GM18907 (cell line): ENCODE measurements around the gene GRAMD1A.
"Not testable (repeated sequence)": the region's sequence is repeated elsewhere in the genome, so short reads cannot be mapped to it uniquely, and the experiment has no call there.

Experiments
- ATAC-seq: cut with Tn5 transposase; IDR thresholded peaks from one replicate; pipeline ENCODE4 v1.9.1; 2021; ENCODE audit warnings: mild to moderate bottlenecking, moderate library complexity; ENCODE audit not compliant: unreplicated experiment

Gene GRAMD1A

DNA sequence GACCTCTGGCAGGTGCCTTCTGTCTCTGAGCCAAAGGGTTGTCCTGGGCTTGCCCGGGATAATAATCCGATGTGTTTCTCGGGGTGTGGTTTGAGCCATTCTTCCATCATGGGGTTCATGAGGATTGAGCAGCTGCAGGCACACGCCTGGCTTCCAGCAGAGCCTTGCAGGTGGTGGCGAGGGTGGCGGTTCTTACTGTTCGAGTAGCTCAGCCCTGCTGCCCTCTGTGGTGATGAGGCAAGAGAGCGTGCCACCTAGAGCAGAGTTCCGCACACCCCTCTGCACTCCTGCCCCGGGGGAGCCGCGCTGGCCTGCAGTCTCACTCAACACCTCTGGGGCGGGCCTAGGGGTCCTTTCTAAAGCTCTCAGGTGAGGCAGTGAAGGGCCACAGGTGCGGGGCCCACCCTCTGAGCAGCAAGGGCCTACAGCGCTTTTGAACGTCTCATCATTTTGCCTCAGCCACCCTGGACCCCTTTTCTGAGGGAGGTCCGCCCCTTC lies 33.9 kb downstream of the GRAMD1A start:
- no peak for ATAC-seq

DNA sequence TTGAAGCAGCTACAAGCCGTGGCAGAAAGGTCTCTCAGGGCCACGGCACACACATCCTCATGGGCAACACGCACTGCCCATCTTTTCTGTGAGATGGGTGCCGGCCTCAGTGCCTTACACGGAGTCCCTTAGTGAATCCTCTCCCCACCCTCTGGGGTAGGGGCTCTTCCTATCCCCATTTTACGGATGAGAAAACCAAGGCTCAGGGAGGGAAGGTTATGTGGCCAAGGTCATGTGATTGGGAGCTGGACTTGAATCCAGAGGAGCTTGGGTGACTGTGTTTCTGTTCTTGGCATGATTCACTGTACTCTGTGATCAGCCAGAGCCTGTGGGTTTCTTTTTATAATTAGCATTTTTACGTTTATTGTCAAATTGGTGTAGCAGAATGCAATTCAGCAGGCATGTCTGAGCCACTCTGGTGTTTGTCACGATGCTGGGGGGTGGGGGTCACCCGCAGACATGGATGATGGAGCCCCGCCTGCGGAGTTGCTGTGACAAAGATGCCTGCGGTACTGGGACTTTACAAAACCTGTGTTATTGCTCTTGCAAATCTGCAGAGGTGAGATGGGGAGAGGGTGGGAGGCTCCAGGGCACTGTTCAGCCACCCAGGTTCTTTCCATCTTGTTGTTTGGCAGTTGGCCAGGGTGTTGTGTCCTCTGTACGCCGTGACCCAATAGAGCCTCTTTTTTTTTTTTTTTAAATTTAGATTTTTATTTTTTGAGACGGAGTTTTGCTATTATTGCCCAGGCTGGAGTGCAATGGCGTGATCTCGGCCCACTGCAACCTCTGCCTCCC lies 34.7 kb downstream of the GRAMD1A start:
- ATAC-seq: no peak

DNA sequence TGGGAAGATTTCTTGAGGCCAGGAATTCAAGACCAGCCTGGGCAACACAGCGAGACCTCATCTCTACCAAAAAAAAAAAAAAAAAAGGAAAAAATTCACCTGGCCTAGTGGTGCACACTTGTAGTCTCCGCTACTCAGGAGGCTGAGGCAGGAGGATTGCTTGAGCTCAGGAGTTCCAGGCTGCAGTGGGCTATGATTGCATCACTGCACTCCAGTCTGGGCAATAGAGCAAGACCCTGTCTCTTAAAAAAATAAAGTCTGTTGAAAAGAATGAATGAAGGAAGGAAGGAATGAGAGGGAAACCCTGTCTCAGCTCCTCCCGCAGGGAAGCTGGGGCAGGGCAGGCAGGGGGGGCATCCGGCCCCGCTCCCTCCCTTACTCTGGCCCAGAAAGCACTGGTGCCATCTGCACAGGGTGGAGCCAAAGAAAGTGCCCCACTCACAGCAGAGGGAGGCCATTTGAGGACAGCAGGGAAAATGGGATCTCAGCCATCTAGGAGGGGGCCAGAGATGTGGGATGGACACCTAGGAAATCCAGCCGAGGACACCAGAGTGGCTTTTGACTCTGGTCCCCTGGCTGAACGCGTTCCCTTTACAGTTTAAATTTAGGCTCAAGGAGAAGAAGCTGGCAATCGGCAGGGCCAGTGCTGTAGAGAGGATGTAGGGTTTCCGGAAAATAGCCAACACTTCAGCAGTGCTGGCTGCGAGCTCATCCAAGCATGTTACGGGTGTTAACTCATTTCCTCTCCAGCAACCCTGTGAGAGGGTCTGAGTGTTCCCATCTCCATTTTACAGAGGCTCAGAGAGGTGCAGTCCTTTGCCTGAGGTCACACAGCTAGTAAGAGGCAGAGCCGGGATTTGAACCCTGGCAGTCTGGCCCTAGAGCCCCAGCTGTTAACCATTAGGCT lies 37.8 kb downstream of the GRAMD1A start:
- ATAC-seq: peak; percentile 58

DNA sequence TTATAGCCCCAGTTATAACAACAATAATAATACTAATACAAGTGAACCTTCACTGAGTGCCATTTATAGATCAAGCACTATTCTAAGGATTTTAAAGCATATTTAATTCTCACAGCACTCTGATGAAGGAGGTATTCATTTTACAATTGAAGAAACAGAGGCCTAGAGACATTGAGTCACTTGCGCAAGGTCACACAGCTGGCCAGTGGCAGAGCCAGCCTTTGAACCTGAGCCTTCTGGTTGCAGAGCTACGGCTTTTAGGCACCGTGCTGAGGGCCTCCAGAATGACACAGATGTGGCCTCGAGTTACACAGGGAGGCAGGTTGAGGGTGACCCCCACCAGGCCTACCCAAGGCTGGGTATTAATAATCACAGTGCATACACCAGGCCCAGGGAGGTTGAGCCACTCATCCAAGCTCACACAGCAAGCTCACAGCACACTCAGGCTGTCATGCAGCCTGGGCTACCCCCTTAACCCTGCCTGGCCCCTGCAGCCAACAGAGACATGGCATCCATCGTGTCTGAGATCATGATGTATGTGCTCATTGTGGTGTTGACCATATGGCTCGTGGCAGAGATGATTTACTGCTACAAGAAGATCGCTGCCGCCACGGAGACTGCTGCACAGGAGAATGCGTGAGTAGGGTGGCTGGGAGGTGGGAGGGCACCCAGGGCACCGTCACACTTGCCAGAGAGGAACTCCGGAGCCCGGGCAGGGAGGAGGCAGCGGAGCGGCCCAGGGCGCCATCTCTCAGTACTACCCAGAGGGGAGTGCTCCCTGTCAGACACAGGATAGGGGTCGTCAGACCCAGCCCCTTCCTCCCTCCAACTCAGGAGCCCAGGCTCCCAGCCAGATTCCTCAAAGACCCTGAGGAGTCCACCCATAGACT lies 38.7 kb downstream of the GRAMD1A start:
- ATAC-seq: no peak

DNA sequence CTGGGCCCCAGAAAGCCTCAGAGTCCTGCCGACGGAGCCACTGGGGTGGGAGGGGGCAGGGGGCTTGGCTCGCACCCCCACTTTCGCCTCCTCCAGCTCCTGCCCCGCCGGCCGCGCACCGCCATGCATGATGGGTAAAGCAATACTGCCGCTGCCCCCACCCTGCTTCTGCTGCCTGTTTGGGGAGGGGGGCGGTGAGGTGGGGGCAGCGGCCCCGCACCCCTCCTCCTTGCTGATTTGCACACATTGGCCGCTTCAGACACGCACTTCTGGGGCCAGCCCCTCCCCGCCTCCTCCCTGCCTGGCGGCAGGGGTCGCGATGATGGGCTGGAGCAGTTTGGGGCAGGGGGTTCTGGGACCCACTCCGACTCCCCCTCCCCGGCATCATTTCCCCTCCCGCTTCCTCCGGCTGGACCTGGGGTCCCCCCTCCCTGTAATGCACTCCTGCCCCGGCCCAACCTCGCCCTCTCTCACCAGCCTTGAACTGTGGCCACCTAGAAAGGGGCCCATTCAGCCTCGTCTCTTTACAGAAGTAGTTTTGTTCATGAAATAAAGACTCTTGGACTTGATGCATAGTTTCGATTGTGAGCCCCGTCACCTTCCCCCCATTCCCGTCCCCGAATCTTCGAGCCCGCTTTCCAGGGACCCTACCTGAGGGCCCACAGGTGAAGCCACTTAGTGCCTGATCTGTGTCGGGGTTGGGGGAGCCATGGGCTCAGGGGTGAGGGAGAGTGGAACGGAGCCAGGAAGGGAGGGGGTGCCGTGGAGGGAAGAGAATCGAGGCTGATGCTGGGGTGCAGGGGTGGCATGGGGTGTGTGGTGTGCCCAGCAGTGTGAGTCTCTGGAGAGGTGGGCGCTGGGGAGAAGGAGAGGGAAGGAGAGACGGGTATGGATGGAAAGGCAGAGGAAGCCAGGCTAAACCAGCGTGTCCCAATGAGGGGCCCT lies 40.0 kb downstream of the GRAMD1A start:
- no peak for ATAC-seq

DNA sequence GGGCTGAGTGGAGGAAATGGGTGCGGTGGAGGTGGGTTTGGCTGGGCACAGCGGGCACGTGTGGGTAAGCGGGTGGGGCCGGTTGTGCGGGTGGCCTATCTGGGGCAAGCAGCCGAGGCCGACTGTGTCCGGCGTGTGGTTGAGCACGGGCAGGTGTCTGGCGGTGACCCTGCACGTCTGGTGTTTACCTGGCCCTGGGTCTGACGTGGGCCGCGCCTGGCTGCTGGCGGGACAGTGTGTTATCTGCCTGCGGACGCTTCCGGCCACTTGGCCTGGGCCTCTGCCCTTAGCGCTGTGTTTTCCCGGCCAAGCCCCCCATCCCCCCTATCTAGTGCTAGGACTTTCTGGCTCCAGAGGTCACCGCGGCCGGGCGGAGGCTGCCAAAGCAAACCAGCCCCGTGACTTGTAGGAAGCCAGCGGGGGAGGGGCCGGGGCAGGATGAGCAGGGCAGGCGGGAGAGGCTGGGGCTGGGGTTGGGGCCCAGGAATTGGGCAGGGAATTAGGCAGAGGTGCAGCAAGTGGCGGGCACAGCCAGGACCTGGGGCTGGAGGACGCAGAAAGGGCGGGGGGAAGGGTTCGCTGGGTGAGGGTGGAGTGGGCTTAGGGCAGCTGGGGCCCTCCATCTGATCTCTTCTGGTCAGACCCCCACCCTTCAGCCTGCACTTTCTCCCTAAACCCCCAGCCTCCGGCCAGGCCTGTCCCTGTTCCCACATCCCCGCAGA lies 40.9 kb downstream of the GRAMD1A start:
- no peak for ATAC-seq

DNA sequence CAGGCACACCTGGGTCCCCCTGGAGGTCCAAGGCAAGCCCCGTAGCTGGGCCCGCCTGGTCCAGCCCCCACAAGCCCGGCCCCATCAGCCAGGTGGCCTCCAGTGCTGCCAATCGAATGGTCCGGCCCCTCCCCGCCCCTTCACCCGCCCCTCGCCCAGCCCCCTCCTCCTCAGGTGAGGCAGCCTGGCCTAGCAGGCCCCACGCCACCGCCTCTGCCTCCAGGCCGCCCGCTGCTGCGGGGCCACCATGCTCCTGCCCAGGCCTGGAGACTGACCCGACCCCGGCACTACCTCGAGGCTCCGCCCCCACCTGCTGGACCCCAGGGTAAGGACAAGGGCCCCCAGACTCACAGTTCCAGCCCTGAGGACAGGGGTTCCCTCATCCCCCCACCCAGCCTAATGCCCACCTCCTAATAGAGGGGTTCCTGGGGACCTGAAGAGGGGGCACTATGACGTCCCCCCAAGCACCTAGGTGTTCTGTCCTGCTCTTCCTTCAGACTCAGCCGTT lies 41.5 kb downstream of the GRAMD1A start, which contains the start of gene HPN:
Gene HPN, plus strand, starts transcription at position 174 of the 508 bp plus-strand sequence. CDS start 786 bp downstream, outside the sequence.
- no peak for ATAC-seq

DNA sequence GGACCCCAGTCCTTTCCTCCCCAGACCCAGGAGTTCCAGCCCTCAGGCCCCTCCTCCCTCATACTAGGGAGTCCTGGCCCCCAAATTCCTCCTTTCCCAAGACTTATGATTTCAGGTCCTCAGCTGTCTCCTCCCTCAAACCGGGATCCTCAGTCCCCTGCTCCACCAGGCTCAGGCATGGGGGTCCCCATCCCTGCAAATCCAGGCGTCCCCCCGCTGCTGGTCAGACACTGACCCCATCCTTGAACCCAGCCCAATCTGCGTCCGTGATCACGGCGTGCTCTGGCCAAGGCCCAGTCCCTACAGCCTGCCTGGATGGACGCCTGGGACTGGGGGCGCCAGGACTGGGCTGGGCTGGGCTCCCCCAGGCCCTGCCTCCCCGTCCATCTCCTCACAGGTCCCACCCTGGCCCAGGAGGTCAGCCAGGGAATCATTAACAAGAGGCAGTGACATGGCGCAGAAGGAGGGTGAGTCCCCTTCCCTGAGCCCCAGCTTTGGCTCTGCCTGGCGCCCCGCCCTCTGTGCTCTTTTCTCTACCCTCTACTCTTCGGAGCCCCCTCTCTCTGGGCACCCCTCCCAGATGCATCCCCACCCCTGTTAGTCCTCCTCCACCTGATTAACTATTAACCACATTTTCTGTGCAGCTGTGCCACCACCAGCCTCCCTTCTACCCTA lies 42.1 kb downstream of the GRAMD1A start:
- ATAC-seq: no peak

DNA sequence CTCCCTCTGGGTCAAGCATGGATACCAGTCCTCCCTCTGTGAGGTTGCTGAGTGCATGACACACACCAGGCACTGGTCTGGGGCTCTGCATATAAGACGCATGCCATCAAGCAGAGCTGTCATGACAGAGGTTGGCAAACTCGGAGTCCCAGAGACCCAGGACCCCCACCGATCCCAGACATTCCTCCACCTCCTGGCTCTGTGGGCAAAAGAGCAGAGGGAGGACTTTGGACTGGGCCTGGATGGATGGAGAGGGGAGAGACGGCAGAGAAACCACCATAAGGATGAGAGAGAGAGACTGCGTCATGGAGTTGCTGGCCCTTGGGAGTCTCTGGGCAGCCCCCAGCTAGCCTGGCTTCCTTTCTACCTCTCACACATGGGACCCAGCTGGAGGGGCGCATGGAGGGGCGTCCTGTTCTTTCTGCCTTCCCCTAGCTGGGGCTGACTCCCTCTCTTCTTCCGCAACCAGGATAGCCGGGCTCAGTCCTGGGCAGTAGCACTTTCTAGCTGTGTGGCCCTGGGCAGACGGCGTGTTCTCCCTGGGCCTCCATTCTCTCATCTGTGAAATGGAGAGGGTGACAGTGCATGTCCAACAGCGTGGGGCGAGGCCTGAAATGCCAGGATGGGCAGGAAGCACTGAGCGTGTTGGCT lies 43.0 kb downstream of the GRAMD1A start:
- ATAC-seq: no peak

DNA sequence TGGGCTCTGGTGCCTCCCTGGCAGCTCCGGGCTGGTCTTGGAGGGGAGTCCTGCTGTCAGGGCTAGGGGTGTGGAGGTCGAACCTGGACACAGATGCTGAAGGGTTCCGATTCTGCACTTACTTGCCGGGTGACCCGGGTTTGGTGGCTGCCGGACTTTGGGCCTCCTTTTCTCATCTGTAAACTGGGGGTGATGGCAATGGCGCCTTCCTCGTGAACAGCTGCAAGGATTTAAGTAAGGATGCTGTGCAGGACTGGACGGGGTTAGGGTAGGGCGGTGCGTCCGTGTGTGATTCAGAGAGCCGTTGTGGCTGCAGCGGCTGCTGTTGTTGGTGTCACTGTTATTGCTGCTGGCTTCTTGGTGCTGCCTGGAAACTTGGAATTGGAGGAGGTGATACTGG lies 43.8 kb downstream of the GRAMD1A start:
- no peak for ATAC-seq

DNA sequence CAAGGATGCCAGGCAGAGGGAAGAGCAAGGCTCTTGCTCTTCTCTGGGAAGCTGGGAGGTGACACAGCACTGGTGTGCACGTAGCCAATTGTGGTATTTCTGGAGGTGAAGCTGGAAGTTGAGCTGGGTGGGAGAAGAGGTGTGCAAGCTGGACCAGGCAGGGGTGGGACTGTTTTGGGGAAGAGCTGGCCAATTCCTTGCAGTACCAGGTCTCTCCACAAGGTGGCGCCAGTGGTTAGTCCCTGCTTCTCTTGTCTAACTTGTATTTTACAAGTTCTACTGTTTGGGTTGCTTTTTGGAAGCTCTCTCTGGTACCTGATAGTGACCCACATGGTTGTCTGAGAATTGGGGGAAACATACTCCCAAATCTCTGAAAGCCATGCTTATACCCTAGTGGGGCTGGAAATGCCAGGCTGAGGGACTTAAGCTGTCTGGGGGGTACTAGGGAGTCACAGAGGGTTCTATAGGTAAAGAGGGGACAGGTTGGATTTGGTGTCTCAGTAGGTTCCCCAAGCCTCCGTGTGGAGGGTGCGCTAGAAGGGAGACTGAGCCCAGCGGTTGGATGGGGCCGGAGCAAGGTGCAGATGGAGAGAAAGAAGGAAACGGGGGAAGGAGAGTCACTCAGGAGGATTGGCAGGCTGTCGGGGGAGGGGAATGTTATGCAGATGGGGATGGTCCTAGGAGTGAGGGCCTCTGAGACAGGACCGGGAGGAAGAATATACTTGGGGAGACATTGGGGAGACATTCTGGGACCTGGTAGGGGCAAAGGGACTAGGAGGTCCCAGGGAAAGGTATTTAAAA lies 44.4 kb downstream of the GRAMD1A start:
- ATAC-seq: no peak

DNA sequence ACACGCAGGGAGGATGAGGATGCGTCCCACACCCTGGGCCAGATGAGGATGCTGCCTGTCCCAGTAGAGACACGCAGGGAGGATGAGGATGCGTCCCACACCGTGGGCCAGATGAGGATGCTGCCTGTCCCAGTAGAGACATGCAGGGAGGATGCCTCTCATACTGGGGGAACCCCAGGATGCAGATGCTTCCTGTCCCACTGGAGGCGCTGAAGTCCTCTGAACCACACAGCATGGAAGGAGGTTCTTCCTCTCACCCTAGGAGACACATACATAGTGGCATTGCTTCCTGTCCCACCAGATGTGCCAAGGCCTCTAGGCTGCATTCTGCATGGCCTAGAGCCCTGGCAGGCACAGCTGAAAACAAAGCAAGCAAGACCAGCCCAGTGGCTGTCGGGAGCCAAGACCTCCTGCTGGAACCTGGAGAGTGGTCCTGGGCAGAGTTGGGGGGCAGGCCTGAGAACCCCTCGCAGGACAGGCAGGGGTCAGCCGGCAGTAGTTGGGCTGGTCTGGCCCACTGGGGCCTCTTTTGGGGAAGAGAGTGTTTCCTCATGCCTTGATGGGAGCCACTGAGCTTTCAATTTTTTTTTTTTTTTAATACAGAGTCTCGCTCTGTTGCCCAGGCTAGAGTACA lies 45.7 kb downstream of the GRAMD1A start:
- ATAC-seq: peak; percentile 71

DNA sequence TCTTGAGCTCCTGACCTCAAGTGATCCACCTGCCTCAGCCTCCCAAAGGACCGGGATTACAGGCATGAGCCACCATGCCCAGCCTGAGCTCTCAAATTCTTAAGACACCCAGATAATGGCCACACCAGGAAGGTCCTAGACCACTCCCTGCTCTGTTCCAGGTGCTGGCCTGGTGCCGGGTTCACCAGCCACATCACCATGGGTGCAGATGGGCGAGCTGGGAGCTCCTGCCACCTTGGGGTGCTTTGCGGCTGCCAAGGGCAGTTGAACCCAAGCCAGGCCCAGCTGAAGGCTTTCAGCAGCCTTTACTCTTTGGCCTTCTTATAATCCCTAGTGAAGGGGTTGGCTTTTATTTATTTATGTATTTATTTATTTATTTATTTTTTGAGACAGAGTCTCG lies 46.3 kb downstream of the GRAMD1A start:
- no peak for ATAC-seq

DNA sequence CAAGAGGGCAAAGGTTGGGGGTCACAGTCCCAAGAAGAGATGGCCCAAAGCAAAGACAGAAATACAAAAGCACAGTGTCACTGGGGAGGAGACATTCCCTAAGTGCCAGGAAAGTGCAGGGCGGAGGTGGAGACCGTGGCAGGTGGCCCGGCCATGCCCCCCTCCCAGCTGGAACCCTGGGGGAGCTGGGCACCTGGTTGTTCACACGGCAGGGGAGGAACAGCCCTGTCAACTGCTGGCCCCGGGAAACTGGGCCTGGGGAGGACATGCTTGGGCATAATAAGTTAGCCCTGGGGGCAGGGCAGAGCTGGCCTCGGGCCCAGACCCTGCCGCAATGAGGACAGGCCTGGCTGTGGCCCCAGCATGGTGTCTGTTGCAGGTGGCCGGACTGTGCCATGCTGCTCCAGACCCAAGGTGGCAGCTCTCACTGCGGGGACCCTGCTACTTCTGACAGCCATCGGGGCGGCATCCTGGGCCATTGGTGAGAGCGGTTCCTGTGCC lies 48.8 kb downstream of the GRAMD1A start:
- ATAC-seq: no peak

DNA sequence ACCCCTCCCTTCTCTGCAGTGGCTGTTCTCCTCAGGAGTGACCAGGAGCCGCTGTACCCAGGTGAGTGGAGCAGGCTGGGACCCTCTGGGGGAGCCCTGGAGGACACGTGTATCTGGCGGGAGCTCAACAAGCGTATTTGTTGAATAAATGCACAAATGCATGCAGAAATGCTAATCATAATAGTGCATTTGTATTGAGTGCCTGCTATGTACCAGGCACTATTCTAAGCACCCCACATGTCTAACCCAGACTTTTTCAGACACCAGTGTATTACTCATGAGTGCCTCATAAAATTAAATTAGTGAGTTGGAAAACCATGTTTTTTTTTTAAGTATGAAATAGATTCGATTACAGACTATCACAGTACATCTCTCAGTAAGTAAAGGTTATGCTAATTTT lies 49.3 kb downstream of the GRAMD1A start:
- ATAC-seq: no peak

DNA sequence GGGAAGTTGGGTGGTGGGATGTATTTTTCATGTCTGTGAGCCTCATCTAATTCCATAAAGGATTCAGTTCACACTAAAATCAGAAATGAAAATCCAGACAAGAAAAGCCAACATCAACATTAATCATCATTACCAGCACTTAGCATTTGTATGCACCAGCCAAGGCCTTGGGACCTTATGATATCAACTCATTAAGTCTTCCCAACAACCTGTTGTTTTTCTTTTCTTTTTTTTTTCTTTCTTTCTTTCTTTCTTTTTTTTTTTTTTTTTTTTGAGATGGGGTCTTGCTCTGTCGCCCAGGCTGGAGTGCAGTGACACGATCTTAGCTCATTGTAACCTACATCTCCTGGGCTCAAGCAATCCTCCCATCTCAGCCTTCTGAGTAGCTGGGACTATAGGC lies 50.5 kb downstream of the GRAMD1A start:
- not testable (repeated sequence) for ATAC-seq
